Ishikawa (cell line): ENCODE results near the gene RDH8.

ENCODE experiments used
- EP300 ChIP-seq: IDR thresholded peaks from 2 replicates; pipeline ENCODE4 v1.6.1; 2012; ENCODE audit warnings: borderline replicate concordance
- FOXM1 ChIP-seq: IDR thresholded peaks from 2 replicates; pipeline ENCODE4 v1.6.1; 2012; ENCODE audit warnings: low read depth, borderline replicate concordance
- MAX ChIP-seq: IDR thresholded peaks from 2 replicates; pipeline ENCODE4 v1.6.1; 2012
- TAF1 ChIP-seq: IDR thresholded peaks from 2 replicates; pipeline ENCODE4 v1.6.1; 2012; ENCODE audit warnings: low read depth, mild to moderate bottlenecking
- YY1 ChIP-seq: IDR thresholded peaks from 2 replicates; pipeline ENCODE4 v1.6.1; 2012; ENCODE audit warnings: low read depth

DNA sequence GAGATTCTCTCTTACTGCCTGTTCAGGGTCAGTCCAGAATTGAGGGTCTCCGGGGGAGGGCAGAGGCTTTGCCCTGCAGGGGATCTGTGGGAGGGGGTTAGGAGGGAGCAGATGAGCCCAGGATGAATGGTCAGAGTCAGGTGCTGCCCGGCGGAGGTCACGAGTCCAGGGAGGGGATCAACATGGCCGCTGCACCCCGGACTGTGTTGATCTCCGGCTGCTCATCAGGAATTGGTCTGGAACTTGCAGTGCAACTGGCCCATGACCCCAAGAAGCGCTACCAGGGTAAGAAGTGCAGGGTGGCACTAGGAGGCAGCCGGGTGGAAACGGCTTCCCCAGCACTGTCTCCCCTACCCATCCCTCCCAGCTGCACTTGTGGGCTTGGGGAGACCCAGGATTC, at the start of gene RDH8:
- no peak for TF ChIP-seq YY1
- no peak for TF ChIP-seq TAF1
- no peak for TF ChIP-seq FOXM1
- TF ChIP-seq EP300: no peak
- no peak for TF ChIP-seq MAX
